Pancreas (tissue), 10 donors: ENCODE results near the gene ACTRT3. TPM values are rescaled to one million over a fixed set of nuclear protein-coding genes. Genes with fewer than 3 reads are reported as not detected.

Experiments used
- ATAC-seq, 4 donors: fragments of 200-7000 bp; cut with Tn5 transposase; one replicate each; pipeline versions ENCODE4 v1.8.0 to v1.9.1; 2020; ENCODE audit warnings: mild to moderate bottlenecking in 4 of 4, moderate library complexity in 4 of 4
- DNase-seq, 6 donors: peaks; one replicate each; pipeline ENCODE4 v3.0.0-alpha.2; 2020
- FAIRE-seq: peaks from 2 replicates; lab custom pipeline; 2012; peaks lifted over from hg19 to GRCh38; lab: Jason Lieb, UNC
- H3K27ac ChIP-seq, 4 donors: fragments of 200-600 bp; sonication (generic); 1 replicate in 3 of 4; 2 replicates in 1 of 4; pipeline versions ENCODE4 v1.5.0 to v1.8.0; 2020
- H3K27me3 ChIP-seq, 4 donors: fragments of 200-600 bp; one replicate each; pipeline ENCODE4 v1.8.0; 2021
- H3K36me3 ChIP-seq, 3 donors: fragments of 200-600 bp; sonication (generic) in 1 of 3; one replicate each; pipeline versions ENCODE4 v1.5.0 to v1.8.0; 2020 to 2021
- H3K4me1 ChIP-seq, 3 donors: fragments of 200-600 bp; one replicate each; pipeline ENCODE4 v1.8.0; 2021
- H3K4me3 ChIP-seq, 4 donors: fragments of 200-600 bp; sonication (generic) in 2 of 4; one replicate each; pipeline versions ENCODE4 v1.5.0 to v1.8.0; 2020 to 2021
- H3K9me3 ChIP-seq, 4 donors: fragments of 200-600 bp; one replicate each; pipeline ENCODE4 v1.8.0; 2021
- WGBS, 2 donors: extraction: QIAGEN DNeasy Blood & Tissue Kit; methylation state at CpG; one replicate each; pipeline ENCODE4 v1.1.7; 2013; 5-methylcytosine and 5-hydroxymethylcytosine counted together
- intact Hi-C, 3 donors: fragments of 100-400 bp; cut with DNase I; formaldehyde crosslinking; loops; one replicate each; pipeline versions ENCODE4 v1.11.1 to v1.14.2; 2022
- polyA plus RNA-seq, 2 donors: library from polyadenylated mRNA; stranded (reverse); fragments of 200-250 nt; gene quantifications; one replicate each; pipeline ENCODE4 v1.2.3, GENCODE V29; 2013
- total RNA-seq, 6 donors: library from RNA; stranded (reverse); fragmentation: NEBNext Ultra II Directional in 4 of 6; extraction: Animal tissue kit (Norgen Biotek cat#: 25700) in 4 of 6; gene quantifications; one replicate each; pipeline versions ENCODE4 v1.2.1 to v1.2.4, GENCODE V29; 2021 to 2023
- TF ChIP-seq, protein P1 (sequence below), 4 donors: fragments of 200-600 bp; sonication (generic) in 3 of 4; IDR thresholded peaks; one replicate each; pipeline versions ENCODE4 v1.5.0 to v1.8.0; 2021; ENCODE audit warnings: antibody characterized with exemption in 4 of 4
- donor health status: healthy with polysubstance abuse.
- donor health status: DM: no; HTN: no; CAD: no; lungs with moderate emphysema.
- donor health status: DM: no; HTN: no; CAD: no.
- donor health status: control.
- donor health status: control.
- donor health status: Bipolar disorder and iron deficiency.
- donor health status: DM: yes; HTN: yes; CAD: no.
- donor health status: DM: no; HTN: no; CAD: no.
- donor health status: DM: no; HTN: no; CAD: no.
- donor health status: DM: yes; HTN: yes; CAD: no.

Gene ACTRT3
- total and polyA plus RNA-seq, 8 donors: 0.14 to 0.82 (median 0.40) TPM

DNA sequence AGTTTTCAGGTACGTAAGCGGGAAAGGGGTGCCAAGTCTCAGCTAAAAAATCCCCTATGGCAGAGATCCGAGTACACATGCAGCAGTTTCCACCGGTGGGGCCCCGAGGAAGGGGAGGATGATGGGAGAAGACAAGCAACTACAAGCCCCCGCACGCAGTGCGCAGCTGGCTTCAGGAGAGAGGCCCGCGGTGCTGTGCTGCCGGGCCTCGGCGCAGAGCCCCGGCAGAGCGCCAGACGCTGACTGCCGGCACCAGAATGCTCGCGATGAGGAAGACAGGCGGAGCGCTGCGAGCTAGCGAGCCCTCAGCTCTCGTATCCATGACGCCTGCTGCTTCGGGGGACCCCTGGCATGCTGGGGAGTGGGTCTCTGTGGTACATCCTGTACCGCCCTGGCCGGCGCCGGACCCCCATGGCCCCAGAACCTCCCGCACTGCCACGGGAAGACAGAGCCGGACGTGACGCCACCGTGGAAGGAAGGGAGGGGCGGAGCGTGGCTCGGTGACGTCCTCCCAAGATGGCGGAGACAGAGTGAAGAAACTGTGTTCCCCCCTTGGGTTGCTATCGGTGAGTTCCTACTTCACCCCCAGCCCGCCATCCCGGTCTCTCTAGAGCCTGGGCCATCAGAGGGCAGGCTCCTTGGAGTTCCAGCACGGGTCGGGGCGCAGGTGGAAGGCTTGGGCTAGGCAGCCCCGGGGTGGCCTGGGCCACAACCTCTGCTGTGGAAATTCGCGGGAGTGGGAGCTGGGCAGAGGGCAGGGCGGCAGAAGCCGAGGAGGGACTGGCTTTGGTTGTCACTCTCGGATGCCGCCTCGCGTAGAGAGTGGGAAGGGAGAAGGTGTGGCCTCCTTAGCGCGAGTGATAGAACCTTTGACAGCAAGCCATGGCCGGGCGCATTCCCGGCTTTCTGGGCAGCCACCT is 3.8 kb upstream of the ACTRT3 start, which contains the start of gene MYNN:
Gene MYNN, plus strand, starts transcription at position 500 of the 920 bp plus-strand sequence. CDS start 900 bp downstream, outside the sequence.
- Histone ChIP-seq H3K27ac (peak within 1 kb of the TSS; percentile 95 to 99 (median 99)), H3K27me3 (no peaks in the 10 kb centered on the region), H3K4me1 (peaks cover 12 to 23% (median 22%) of the 10 kb centered on the region in 3 donors), H3K9me3 (no peaks in the 10 kb centered on the region), H3K36me3 (peaks cover 0 to 8% (median 0%) of the 10 kb centered on the region in 3 donors), H3K4me3 (peak within 1 kb of the TSS; percentile 60 to 83 (median 72))
- intact Hi-C loops: no loop called here
- TF ChIP-seq, protein P1, sequence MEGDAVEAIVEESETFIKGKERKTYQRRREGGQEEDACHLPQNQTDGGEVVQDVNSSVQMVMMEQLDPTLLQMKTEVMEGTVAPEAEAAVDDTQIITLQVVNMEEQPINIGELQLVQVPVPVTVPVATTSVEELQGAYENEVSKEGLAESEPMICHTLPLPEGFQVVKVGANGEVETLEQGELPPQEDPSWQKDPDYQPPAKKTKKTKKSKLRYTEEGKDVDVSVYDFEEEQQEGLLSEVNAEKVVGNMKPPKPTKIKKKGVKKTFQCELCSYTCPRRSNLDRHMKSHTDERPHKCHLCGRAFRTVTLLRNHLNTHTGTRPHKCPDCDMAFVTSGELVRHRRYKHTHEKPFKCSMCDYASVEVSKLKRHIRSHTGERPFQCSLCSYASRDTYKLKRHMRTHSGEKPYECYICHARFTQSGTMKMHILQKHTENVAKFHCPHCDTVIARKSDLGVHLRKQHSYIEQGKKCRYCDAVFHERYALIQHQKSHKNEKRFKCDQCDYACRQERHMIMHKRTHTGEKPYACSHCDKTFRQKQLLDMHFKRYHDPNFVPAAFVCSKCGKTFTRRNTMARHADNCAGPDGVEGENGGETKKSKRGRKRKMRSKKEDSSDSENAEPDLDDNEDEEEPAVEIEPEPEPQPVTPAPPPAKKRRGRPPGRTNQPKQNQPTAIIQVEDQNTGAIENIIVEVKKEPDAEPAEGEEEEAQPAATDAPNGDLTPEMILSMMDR (IDR thresholded peaks at IDR 0.05): no peak
- 0% methylated on average over 56 to 61 of the region's 61 CpGs for WGBS, 2 donors
- FAIRE-seq: no peak
- DNase-seq: peak; percentile 86 to 95 (median 92)
- peak; percentile 87 to 96 (median 90) for ATAC-seq

DNA sequence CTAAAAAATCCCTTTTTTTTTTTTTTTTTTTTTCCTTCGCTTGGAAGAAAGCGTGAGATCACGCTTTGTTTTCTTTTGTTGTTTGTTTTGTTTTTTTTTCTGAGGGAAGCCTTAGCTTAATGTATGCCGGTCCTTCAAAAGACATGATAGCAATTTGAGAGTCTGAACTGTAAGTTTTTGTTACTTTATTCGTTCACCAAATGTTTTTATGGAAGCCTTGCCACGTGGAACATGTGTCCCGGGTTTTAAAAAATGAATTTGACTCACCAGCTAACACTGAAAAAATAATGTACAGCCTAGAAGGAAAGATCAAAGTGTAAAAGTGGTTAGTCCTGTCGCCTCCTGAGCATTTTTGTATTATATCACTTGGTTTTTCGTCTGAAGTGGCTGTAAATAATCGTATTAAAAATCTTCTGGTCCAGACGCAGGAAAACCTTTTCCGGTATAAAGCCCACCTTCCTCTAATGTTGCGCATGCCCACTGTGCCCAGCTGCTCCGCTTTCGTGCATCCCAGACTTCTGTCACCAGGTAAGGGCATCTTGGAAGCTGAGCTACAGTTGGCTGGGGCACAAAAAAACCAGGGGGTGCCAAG is 3.0 kb upstream of the ACTRT3 start:
- H3K4me1 ChIP-seq: peaks cover 12 to 23% (median 22%) of the 10 kb centered on the region in 3 donors

DNA sequence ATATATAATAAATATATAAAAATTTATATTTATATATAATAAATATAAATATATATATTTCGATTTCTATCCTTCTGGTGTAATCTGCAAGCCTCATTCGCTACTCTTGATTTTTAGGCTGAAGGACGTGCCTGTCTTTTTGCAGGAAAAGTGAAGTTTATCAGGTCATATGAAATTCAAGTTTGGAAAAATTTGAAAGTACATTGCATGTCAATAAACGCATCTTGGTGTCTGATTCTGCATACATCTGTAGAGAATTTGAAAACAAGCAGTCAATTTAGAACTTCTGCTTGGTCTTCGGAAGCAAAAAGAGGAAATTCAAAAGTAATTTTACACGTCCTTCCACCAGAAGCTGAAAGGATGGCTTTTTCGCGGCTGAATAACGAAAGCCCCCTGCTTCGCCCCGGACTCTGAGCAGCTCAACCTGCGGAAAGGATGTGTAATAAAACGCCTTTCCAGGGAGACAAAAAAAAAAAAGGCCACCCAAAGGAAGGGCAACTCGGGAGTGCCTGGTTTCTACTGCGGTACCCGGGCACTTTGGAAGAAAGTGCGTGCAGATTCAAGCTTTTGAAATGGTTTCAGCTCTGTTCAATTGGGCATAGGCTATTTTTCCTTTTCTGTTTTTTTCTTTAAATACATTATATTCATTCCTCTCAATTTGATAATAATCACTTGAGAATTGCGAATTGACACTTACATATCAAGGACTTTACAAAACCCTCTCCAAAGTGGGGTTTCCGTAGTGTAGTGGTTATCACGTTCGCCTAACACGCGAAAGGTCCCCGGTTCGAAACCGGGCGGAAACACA is 2.3 kb upstream of the ACTRT3 start:
- TF ChIP-seq, protein P1 (IDR thresholded peaks at IDR 0.05): no peak
- intact Hi-C loops: no loop called here
- FAIRE-seq: peak; percentile 47
- DNase-seq: peak in 4 of 6 donors; percentile 37 to 68 (median 44)
- Histone ChIP-seq H3K27me3 (no peaks in the 10 kb centered on the region), H3K36me3 (peaks cover 0 to 8% (median 0%) of the 10 kb centered on the region in 3 donors), H3K27ac (peak overlapping the region; percentile 95 to 99 (median 99)), H3K4me1 (peaks cover 12 to 23% (median 22%) of the 10 kb centered on the region in 3 donors), H3K4me3 (peak overlapping the region; percentile 38 to 73 (median 54)), H3K9me3 (no peaks in the 10 kb centered on the region)
- 0 to 1% methylated on average over 27 of the region's 27 CpGs for WGBS, 2 donors
- ATAC-seq: peak; percentile 32 to 61 (median 56)

More for the DNA sequence above, 3.0 kb upstream of the ACTRT3 start:
- DNase-seq: peak in 5 of 6 donors; percentile 74 to 84 (median 79)
- H3K27me3 ChIP-seq: no peaks in the 10 kb centered on the region
- intact Hi-C loops: no loop called here
- no peak for FAIRE-seq
- H3K9me3 ChIP-seq: no peaks in the 10 kb centered on the region
- peak overlapping the region; percentile 95 to 99 (median 99) for H3K27ac ChIP-seq
- H3K4me3 ChIP-seq: peak overlapping the region; percentile 60 to 83 (median 72)
- H3K36me3 ChIP-seq: peaks cover 0 to 8% (median 0%) of the 10 kb centered on the region in 3 donors
- 0% methylated on average over 15 of the region's 15 CpGs for WGBS, 2 donors
- TF ChIP-seq, protein P1 (IDR thresholded peaks at IDR 0.05): no peak
- ATAC-seq: peak; percentile 65 to 84 (median 72)

DNA sequence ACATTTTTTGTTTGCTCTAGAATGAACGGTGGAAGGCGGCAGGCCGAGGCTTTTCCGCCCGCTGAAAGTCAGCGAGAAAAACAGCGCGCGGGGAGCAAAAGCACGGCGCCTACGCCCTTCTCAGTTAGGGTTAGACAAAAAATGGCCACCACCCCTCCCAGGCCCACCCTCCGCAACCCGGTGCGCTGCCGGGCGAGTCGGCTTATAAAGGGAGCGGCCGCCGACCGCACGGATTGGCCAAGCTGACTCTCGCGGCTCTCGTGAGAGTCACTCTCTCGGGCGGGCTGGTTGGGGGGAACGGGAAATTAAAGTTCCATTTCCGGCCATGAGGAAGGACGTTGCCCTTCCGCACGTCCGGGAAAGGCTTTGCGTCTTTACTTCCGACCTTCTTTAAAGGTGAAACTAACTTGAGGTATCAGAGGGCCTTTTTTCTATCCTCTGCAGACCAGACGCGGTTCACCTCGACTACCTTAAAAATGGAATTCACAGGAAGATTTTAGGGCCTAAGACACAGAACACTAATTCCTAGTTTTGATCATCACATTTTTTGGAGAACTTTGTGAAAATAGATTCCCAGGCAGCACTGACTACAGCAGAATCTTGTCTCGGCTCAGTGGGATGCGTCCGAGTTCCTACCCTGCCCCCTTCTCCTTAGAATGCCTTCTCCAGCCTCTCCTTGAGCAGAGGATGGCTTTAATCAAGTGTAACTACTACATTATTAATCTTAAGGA is 4.3 kb downstream of the ACTRT3 start, which contains the start of gene TERC:
Gene TERC, minus strand, starts transcription at position 179 of the 731 bp plus-strand sequence.
- peak; percentile 87 to 95 (median 92) for DNase-seq
- Histone ChIP-seq H3K27ac (peak within 1 kb of the TSS; percentile 73 to 94 (median 92)), H3K4me1 (no peaks in the 10 kb centered on the region), H3K27me3 (no peaks in the 10 kb centered on the region), H3K36me3 (no peaks in the 10 kb centered on the region), H3K4me3 (peak within 1 kb of the TSS; percentile 52 to 84 (median 65)), H3K9me3 (no peaks in the 10 kb centered on the region)
- TF ChIP-seq, protein P1 (IDR thresholded peaks at IDR 0.05): no peak
- ATAC-seq: peak; percentile 88 to 95 (median 94)
- WGBS, 2 donors: 9 to 10% methylated on average over 42 of the region's 42 CpGs
- intact Hi-C loops: no loop called here
- no peak for FAIRE-seq
